HepG2 (cell line): Measurements from ENCODE around the gene LIPC. TPM values are rescaled to one million over a fixed set of nuclear protein-coding genes. Genes with fewer than 3 reads are reported as not detected.

Source experiments
- HMG20B ChIP-seq: conservative IDR thresholded peaks from 2 replicates; pipeline ENCODE4 v1.6.1; 2016; ENCODE audit warnings: missing genetic modification reagents, missing compliant biosample characterization
- HOXA5 ChIP-seq: sonication (generic); formaldehyde crosslinking; IDR thresholded peaks from 2 replicates; pipeline ENCODE4 v1.4.0; 2020; ENCODE audit warnings: missing genetic modification reagents
- KAT2B ChIP-seq: fragments of 150-350 bp; IDR thresholded peaks from 2 replicates; pipeline ENCODE4 v1.6.1; 2014; ENCODE audit warnings: low read depth, low read length, borderline replicate concordance
- KLF12 ChIP-seq: sonication (generic); formaldehyde crosslinking; IDR thresholded peaks from 2 replicates; pipeline ENCODE4 v1.4.0; 2020; ENCODE audit warnings: missing genetic modification reagents, borderline replicate concordance
- NFE2L1 ChIP-seq: sonication (generic); formaldehyde crosslinking; IDR thresholded peaks from 2 replicates; pipeline ENCODE4 v1.4.0; 2020; ENCODE audit warnings: missing genetic modification reagents, mild to moderate bottlenecking, borderline replicate concordance
- PRPF4 ChIP-seq: fragments of 200-400 bp; formaldehyde crosslinking; IDR thresholded peaks from 2 replicates; pipeline ENCODE4 v1.6.1; 2016; ENCODE audit warnings: low read length, low read depth; ENCODE audit not compliant: poor library complexity, severe bottlenecking
- SIX4 ChIP-seq: sonication (generic); formaldehyde crosslinking; IDR thresholded peaks from 2 replicates; pipeline ENCODE4 v1.4.0; 2020; ENCODE audit warnings: missing genetic modification reagents
- ZKSCAN1 ChIP-seq: fragments of 150-350 bp; IDR thresholded peaks from 2 replicates; pipeline ENCODE4 v1.6.1; 2014; ENCODE audit warnings: low read length
- ZNF225 ChIP-seq: sonication (generic); formaldehyde crosslinking; IDR thresholded peaks from 2 replicates; pipeline ENCODE4 v1.4.0; 2020; ENCODE audit warnings: mild to moderate bottlenecking, missing genetic modification reagents
- ZNF24 ChIP-seq: fragments of 450-650 bp; IDR thresholded peaks from 2 replicates; pipeline ENCODE4 v1.6.1; 2017; ENCODE audit warnings: antibody characterized with exemption, mild to moderate bottlenecking
- ZNF335 ChIP-seq: sonication (generic); formaldehyde crosslinking; IDR thresholded peaks from 2 replicates; pipeline ENCODE4 v1.4.0; 2020; ENCODE audit warnings: missing genetic modification reagents
- ZNF639 ChIP-seq: conservative IDR thresholded peaks from 2 replicates; pipeline ENCODE4 v1.6.1; 2018; ENCODE audit warnings: missing genetic modification reagents
- polyA plus RNA-seq, 8 experiments: library from polyadenylated mRNA; depleted of rRNA in 3 of 8; stranded (reverse) in 7 of 8; unstranded in 1 of 8; fragments of >200 nt; fragmentation: Illumina TruSeq in 4 of 8; extraction: Trizol in 4 of 8; gene quantifications; 2 replicates each; pipeline versions ENCODE4 v1.2.1 to v1.2.3, GENCODE V29; 2011 to 2016; ENCODE audit warnings: low read depth in 4 of 8, missing spikeins in 1 of 8, mixed read lengths in 1 of 8; ENCODE audit not compliant: insufficient read depth in 1 of 8
- total RNA-seq, 5 experiments: library from RNA; depleted of rRNA; stranded (reverse); fragments of >200 nt; fragmentation: Illumina TruSeq; extraction: Trizol; gene quantifications; 2 replicates each; pipeline ENCODE4 v1.2.3, GENCODE V29; 2016; ENCODE audit warnings: low read depth in 1 of 5
- TF ChIP-seq, protein P1 (sequence below): sonication (generic); formaldehyde crosslinking; IDR thresholded peaks from 2 replicates; pipeline ENCODE4 v1.4.0; 2020; ENCODE audit warnings: missing genetic modification reagents
- TF ChIP-seq, protein P2 (sequence below): sonication (generic); formaldehyde crosslinking; IDR thresholded peaks from 2 replicates; pipeline ENCODE4 v1.4.0; 2020; ENCODE audit warnings: missing genetic modification reagents, borderline replicate concordance
- TF ChIP-seq, protein P3 (sequence below): sonication (generic); formaldehyde crosslinking; IDR thresholded peaks from 2 replicates; pipeline ENCODE4 v1.5.0; 2020; ENCODE audit warnings: mild to moderate bottlenecking, missing genetic modification reagents

Gene LIPC
- total and polyA plus RNA-seq, 2 of the 13 experiments (the other 11 are each of a cell fraction or from before 2014, with no cell fraction given), result 26.0 to 38.0 TPM

- TF ChIP-seq, protein P1, sequence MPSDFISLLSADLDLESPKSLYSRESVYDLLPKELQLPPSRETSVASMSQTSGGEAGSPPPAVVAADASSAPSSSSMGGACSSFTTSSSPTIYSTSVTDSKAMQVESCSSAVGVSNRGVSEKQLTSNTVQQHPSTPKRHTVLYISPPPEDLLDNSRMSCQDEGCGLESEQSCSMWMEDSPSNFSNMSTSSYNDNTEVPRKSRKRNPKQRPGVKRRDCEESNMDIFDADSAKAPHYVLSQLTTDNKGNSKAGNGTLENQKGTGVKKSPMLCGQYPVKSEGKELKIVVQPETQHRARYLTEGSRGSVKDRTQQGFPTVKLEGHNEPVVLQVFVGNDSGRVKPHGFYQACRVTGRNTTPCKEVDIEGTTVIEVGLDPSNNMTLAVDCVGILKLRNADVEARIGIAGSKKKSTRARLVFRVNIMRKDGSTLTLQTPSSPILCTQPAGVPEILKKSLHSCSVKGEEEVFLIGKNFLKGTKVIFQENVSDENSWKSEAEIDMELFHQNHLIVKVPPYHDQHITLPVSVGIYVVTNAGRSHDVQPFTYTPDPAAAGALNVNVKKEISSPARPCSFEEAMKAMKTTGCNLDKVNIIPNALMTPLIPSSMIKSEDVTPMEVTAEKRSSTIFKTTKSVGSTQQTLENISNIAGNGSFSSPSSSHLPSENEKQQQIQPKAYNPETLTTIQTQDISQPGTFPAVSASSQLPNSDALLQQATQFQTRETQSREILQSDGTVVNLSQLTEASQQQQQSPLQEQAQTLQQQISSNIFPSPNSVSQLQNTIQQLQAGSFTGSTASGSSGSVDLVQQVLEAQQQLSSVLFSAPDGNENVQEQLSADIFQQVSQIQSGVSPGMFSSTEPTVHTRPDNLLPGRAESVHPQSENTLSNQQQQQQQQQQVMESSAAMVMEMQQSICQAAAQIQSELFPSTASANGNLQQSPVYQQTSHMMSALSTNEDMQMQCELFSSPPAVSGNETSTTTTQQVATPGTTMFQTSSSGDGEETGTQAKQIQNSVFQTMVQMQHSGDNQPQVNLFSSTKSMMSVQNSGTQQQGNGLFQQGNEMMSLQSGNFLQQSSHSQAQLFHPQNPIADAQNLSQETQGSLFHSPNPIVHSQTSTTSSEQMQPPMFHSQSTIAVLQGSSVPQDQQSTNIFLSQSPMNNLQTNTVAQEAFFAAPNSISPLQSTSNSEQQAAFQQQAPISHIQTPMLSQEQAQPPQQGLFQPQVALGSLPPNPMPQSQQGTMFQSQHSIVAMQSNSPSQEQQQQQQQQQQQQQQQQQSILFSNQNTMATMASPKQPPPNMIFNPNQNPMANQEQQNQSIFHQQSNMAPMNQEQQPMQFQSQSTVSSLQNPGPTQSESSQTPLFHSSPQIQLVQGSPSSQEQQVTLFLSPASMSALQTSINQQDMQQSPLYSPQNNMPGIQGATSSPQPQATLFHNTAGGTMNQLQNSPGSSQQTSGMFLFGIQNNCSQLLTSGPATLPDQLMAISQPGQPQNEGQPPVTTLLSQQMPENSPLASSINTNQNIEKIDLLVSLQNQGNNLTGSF (CRISPR knock-in tag), result no peak
- TF ChIP-seq, protein P2, sequence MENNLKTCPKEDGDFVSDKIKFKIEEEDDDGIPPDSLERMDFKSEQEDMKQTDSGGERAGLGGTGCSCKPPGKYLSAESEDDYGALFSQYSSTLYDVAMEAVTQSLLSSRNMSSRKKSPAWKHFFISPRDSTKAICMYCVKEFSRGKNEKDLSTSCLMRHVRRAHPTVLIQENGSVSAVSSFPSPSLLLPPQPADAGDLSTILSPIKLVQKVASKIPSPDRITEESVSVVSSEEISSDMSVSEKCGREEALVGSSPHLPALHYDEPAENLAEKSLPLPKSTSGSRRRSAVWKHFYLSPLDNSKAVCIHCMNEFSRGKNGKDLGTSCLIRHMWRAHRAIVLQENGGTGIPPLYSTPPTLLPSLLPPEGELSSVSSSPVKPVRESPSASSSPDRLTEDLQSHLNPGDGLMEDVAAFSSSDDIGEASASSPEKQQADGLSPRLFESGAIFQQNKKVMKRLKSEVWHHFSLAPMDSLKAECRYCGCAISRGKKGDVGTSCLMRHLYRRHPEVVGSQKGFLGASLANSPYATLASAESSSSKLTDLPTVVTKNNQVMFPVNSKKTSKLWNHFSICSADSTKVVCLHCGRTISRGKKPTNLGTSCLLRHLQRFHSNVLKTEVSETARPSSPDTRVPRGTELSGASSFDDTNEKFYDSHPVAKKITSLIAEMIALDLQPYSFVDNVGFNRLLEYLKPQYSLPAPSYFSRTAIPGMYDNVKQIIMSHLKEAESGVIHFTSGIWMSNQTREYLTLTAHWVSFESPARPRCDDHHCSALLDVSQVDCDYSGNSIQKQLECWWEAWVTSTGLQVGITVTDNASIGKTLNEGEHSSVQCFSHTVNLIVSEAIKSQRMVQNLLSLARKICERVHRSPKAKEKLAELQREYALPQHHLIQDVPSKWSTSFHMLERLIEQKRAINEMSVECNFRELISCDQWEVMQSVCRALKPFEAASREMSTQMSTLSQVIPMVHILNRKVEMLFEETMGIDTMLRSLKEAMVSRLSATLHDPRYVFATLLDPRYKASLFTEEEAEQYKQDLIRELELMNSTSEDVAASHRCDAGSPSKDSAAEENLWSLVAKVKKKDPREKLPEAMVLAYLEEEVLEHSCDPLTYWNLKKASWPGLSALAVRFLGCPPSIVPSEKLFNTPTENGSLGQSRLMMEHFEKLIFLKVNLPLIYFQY (CRISPR knock-in tag), result no peak
- TF ChIP-seq KLF12 (CRISPR knock-in tag) (no peak), HOXA5 (CRISPR knock-in tag) (no peak), NFE2L1 (CRISPR knock-in tag) (no peak), ZKSCAN1 (peak; percentile 72), HMG20B (CRISPR knock-in tag) (no peak), SIX4 (CRISPR knock-in tag) (no peak), ZNF225 (CRISPR knock-in tag) (no peak), KAT2B (no peak), ZNF639 (CRISPR knock-in tag) (no peak), ZNF335 (CRISPR knock-in tag) (no peak), PRPF4 (no peak), ZNF24 (peak; percentile 91)
- TF ChIP-seq, protein P3, sequence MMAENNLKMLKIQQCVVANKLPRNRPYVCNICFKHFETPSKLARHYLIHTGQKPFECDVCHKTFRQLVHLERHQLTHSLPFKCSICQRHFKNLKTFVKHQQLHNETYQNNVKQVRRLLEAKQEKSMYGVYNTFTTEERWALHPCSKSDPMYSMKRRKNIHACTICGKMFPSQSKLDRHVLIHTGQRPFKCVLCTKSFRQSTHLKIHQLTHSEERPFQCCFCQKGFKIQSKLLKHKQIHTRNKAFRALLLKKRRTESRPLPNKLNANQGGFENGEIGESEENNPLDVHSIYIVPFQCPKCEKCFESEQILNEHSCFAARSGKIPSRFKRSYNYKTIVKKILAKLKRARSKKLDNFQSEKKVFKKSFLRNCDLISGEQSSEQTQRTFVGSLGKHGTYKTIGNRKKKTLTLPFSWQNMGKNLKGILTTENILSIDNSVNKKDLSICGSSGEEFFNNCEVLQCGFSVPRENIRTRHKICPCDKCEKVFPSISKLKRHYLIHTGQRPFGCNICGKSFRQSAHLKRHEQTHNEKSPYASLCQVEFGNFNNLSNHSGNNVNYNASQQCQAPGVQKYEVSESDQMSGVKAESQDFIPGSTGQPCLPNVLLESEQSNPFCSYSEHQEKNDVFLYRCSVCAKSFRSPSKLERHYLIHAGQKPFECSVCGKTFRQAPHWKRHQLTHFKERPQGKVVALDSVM, result peak; percentile 94
These were observed 95.9 kb downstream of the LIPC start (continued) for GRCh38 chr15:58527573-58528187.
